PC-9 (cell line): ENCODE data around the gene HSCB.

Source experiments
- CTCF ChIP-seq: fragments of 200-600 bp; sonication (generic); conservative IDR thresholded peaks from 2 replicates; pipeline ENCODE4 v1.6.1; 2017; ENCODE audit warnings: mixed run types, antibody characterized with exemption, mild to moderate bottlenecking, moderate library complexity
- EZH2 ChIP-seq: fragments of 200-600 bp; sonication (generic); IDR thresholded peaks from 2 replicates; pipeline ENCODE4 v1.8.0; 2017; ENCODE audit warnings: antibody characterized with exemption, low read depth

- TF ChIP-seq CTCF (no peak), EZH2 (no peak)
Observed at GRCh38 chr22:28798810-28799605, 57.2 kb downstream of the HSCB start.
